Prostate gland (tissue), 2 donors: ENCODE results near the gene MRPL1. TPM values are rescaled to one million over a fixed set of nuclear protein-coding genes. Genes with fewer than 3 reads are reported as not detected.

Experiments used
- DNase-seq: peaks from one replicate; pipeline ENCODE4 v3.0.0-alpha.2; 2019; ENCODE audit warnings: low spot score
- H3K27ac ChIP-seq, 2 donors: fragments of 200-600 bp; sonication (generic); 2 replicates each; pipeline ENCODE4 v1.5.1; 2017 to 2019
- H3K27me3 ChIP-seq: fragments of 200-600 bp; sonication (generic); replicated peaks from 2 replicates; pipeline ENCODE4 v1.5.1; 2019; ENCODE audit not compliant: insufficient read depth
- H3K36me3 ChIP-seq, 2 donors: fragments of 200-600 bp; sonication (generic); 1 replicate in 1 of 2; 2 replicates in 1 of 2; pipeline versions ENCODE4 v1.5.1 to v1.8.1; 2017 to 2019
- H3K4me1 ChIP-seq: fragments of 200-600 bp; sonication (generic); replicated peaks from 2 replicates; pipeline ENCODE4 v1.5.1; 2019
- H3K4me3 ChIP-seq, 2 donors: fragments of 200-600 bp; sonication (generic); 2 replicates each; pipeline ENCODE4 v1.5.1; 2017 to 2019
- H3K9me3 ChIP-seq: fragments of 200-600 bp; sonication (generic); 2 replicates; pipeline ENCODE4 v1.5.1; 2017
- POLR2A ChIP-seq: fragments of 450-650 bp; IDR thresholded peaks from one replicate; pipeline ENCODE4 v1.6.1; 2016; ENCODE audit warnings: antibody characterized with exemption, mild to moderate bottlenecking
- POLR2AphosphoS5 ChIP-seq: sonication (generic); formaldehyde crosslinking; IDR thresholded peaks from one replicate; pipeline ENCODE4 v1.6.1; 2017; ENCODE audit warnings: antibody characterized with exemption
- WGBS: methylation state at CpG from one replicate; pipeline ENCODE4 v1.1.5; 2018; 5-methylcytosine and 5-hydroxymethylcytosine counted together
- intact Hi-C: fragments of 100-400 bp; cut with DNase I; formaldehyde crosslinking; loops from one replicate; pipeline ENCODE4 v1.14.2; 2022
- total RNA-seq, 2 donors: library from RNA; depleted of rRNA; stranded (reverse); fragments of >200 nt; gene quantifications; one replicate each; pipeline ENCODE4 v1.1.0, GENCODE V29; 2016
- TF ChIP-seq, protein P1 (sequence below), 4 experiments: fragments of 200-600 bp in 2 of 4; fragments of 450-650 bp in 2 of 4; sonication (generic) in 2 of 4; IDR thresholded peaks; 1 replicate in 3 of 4; 2 replicates in 1 of 4; pipeline ENCODE4 v1.5.1; 2016 to 2019; ENCODE audit warnings: antibody characterized with exemption in 4 of 4, mild to moderate bottlenecking in 2 of 4, moderate library complexity in 2 of 4

Gene MRPL1
- total RNA-seq, 2 donors from 2014 or later, result 9.1 to 21.4 TPM

GRCh38 chr4:77990904-77991358 is 128.3 kb downstream of the MRPL1 start:
- 37% methylated on average over 2 of the region's 2 CpGs for WGBS
- Histone ChIP-seq H3K27ac (no peak overlapping the region), H3K9me3 (no peaks in the 10 kb centered on the region), H3K4me1 (no peaks in the 10 kb centered on the region), H3K4me3 (no peak overlapping the region), H3K36me3 (no peaks in the 10 kb centered on the region), H3K27me3 (no peaks in the 10 kb centered on the region)
- TF ChIP-seq POLR2AphosphoS5, result no peak
- TF ChIP-seq, protein P1, sequence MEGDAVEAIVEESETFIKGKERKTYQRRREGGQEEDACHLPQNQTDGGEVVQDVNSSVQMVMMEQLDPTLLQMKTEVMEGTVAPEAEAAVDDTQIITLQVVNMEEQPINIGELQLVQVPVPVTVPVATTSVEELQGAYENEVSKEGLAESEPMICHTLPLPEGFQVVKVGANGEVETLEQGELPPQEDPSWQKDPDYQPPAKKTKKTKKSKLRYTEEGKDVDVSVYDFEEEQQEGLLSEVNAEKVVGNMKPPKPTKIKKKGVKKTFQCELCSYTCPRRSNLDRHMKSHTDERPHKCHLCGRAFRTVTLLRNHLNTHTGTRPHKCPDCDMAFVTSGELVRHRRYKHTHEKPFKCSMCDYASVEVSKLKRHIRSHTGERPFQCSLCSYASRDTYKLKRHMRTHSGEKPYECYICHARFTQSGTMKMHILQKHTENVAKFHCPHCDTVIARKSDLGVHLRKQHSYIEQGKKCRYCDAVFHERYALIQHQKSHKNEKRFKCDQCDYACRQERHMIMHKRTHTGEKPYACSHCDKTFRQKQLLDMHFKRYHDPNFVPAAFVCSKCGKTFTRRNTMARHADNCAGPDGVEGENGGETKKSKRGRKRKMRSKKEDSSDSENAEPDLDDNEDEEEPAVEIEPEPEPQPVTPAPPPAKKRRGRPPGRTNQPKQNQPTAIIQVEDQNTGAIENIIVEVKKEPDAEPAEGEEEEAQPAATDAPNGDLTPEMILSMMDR (IDR thresholded peaks at IDR 0.05), result no peak
- TF ChIP-seq POLR2A, result no peak
- intact Hi-C loops, result no loop called here
- DNase-seq, result no peak

- H3K27me3 ChIP-seq, result no peaks in the 10 kb centered on the region
- intact Hi-C loops, result no loop called here
- H3K36me3 ChIP-seq, result no peaks in the 10 kb centered on the region
- H3K9me3 ChIP-seq, result no peaks in the 10 kb centered on the region
- 100% methylated on average over 1 of the region's 1 CpG for WGBS
- DNase-seq, result no peak
- no peak overlapping the region for H3K27ac ChIP-seq
- no peak overlapping the region for H3K4me3 ChIP-seq
- TF ChIP-seq POLR2AphosphoS5, result no peak
- TF ChIP-seq, protein P1 (IDR thresholded peaks at IDR 0.05), result no peak
- no peak for TF ChIP-seq POLR2A
- H3K4me1 ChIP-seq, result no peaks in the 10 kb centered on the region
These were observed 130.0 kb downstream of the MRPL1 start for GRCh38 chr4:77992581-77992980.

DNA sequence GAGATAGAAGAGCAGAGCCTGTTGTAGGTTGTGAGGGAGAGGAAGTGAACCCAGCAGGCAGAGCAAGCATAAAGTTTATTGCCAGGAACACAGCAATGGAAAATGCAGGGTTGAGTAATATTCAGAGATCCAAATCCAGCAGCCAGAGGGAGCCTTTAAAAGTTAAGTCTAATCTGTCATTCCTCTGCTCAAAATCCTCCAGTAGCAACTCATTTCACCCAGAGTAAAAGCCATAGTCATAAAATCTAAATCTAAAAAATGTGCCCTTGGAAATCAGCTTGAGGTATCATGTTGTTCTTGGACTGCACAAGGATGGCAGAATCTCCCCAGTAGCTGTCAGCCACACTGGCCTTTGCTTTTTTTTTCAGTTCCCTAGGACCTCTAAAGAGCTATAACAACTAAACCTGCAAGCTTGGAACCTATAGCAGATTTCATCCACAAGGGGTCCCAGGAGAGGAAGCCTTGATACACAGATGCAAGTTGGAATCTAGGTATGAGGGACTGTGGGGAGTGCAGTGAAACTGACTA is 131.6 kb downstream of the MRPL1 start:
- no peaks in the 10 kb centered on the region for H3K4me1 ChIP-seq
- peak; percentile 12 for TF ChIP-seq POLR2AphosphoS5
- TF ChIP-seq, protein P1 (IDR thresholded peaks at IDR 0.05), result peak in 3 of 4 experiments; percentile 40 to 41 (median 41)
- no peak for TF ChIP-seq POLR2A
- intact Hi-C loops, result no loop called here
- peak; percentile 43 for DNase-seq
- H3K4me3 ChIP-seq, result no peak overlapping the region
- no peaks in the 10 kb centered on the region for H3K9me3 ChIP-seq
- H3K36me3 ChIP-seq, result no peaks in the 10 kb centered on the region
- H3K27me3 ChIP-seq, result no peaks in the 10 kb centered on the region
- no peak overlapping the region for H3K27ac ChIP-seq

DNA sequence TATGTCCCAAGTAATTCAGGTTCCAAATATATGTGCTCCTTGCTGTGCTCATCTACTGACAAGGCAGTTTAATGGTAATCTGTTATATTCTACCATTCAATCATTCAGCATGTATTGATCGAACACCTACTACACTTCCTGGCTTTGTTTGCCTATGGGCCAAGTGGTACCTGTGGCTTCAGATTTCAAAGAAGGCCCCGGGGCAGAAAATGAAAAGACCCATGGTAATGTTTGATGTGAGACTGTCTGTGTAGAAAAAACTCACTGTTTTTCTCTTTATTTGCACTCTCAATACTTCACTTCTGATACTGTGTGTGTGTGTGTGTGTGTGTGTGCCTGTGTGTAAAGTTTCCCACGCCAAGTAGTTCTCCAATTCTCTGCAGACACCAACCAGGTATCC is 133.4 kb downstream of the MRPL1 start:
- H3K36me3 ChIP-seq, result no peaks in the 10 kb centered on the region
- no peak overlapping the region for H3K27ac ChIP-seq
- H3K4me1 ChIP-seq, result no peaks in the 10 kb centered on the region
- intact Hi-C loops, result no loop called here
- no peaks in the 10 kb centered on the region for H3K27me3 ChIP-seq
- no peak for DNase-seq
- no peak for TF ChIP-seq POLR2AphosphoS5
- TF ChIP-seq, protein P1 (IDR thresholded peaks at IDR 0.05), result no peak
- TF ChIP-seq POLR2A, result no peak
- H3K4me3 ChIP-seq, result no peak overlapping the region
- H3K9me3 ChIP-seq, result no peaks in the 10 kb centered on the region
- 36% methylated on average over 3 of the region's 3 CpGs for WGBS

GRCh38 chr4:78001531-78001930 is 138.9 kb downstream of the MRPL1 start:
- no peaks in the 10 kb centered on the region for H3K4me1 ChIP-seq
- no peak overlapping the region for H3K27ac ChIP-seq
- TF ChIP-seq POLR2A (no peak), POLR2AphosphoS5 (no peak)
- TF ChIP-seq, protein P1 (IDR thresholded peaks at IDR 0.05), result no peak
- H3K36me3 ChIP-seq, result no peaks in the 10 kb centered on the region
- no peak overlapping the region for H3K4me3 ChIP-seq
- WGBS, result 22% methylated on average over 1 of the region's 1 CpG
- no peaks in the 10 kb centered on the region for H3K27me3 ChIP-seq
- intact Hi-C loops, result no loop called here
- no peak for DNase-seq
- H3K9me3 ChIP-seq, result no peaks in the 10 kb centered on the region
